HEK293 (cell line): ENCODE results near the gene CMIP.

Experiments used
- MYNN ChIP-seq: fragments of 450-650 bp; formaldehyde crosslinking; IDR thresholded peaks from 2 replicates; pipeline ENCODE4 v1.5.1; 2016; ENCODE audit warnings: missing biosample characterization, missing genetic modification characterization, borderline replicate concordance
- ZNF335 ChIP-seq: fragments of 450-650 bp; formaldehyde crosslinking; conservative IDR thresholded peaks from 2 replicates; pipeline ENCODE4 v1.5.1; 2016; ENCODE audit warnings: missing biosample characterization, missing genetic modification characterization
- TF ChIP-seq, protein P1 (sequence below): fragments of 450-650 bp; formaldehyde crosslinking; IDR thresholded peaks from 2 replicates; pipeline ENCODE4 v1.5.1; 2016; ENCODE audit warnings: missing biosample characterization, missing genetic modification characterization
- TF ChIP-seq, protein P2 (sequence below): sonication (generic); formaldehyde crosslinking; IDR thresholded peaks from 2 replicates; pipeline ENCODE4 v1.8.1; 2022; ENCODE audit warnings: mild to moderate bottlenecking, moderate library complexity, missing genetic modification reagents

DNA sequence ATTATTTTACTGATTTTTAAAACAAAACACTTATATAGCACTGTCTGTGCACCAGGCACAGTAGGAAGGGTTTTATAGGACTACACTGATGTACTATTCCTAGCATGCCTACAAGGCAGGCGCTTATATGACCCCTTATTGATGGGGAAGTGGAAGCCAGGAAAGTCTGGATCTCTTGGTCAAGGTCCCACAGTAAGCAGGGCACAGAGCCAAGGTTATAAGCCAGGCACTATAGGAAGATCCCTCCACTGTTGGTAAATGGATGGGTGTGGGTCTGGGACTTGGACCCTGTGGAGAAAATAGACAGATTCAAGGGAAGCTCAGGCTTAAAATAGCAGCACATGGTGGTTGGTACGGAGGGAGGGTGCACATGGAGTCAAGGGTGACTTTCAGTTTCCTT is 275.4 kb downstream of the CMIP start:
- TF ChIP-seq ZNF335 (tag by site-specific recombination) = no peak
- TF ChIP-seq, protein P1, sequence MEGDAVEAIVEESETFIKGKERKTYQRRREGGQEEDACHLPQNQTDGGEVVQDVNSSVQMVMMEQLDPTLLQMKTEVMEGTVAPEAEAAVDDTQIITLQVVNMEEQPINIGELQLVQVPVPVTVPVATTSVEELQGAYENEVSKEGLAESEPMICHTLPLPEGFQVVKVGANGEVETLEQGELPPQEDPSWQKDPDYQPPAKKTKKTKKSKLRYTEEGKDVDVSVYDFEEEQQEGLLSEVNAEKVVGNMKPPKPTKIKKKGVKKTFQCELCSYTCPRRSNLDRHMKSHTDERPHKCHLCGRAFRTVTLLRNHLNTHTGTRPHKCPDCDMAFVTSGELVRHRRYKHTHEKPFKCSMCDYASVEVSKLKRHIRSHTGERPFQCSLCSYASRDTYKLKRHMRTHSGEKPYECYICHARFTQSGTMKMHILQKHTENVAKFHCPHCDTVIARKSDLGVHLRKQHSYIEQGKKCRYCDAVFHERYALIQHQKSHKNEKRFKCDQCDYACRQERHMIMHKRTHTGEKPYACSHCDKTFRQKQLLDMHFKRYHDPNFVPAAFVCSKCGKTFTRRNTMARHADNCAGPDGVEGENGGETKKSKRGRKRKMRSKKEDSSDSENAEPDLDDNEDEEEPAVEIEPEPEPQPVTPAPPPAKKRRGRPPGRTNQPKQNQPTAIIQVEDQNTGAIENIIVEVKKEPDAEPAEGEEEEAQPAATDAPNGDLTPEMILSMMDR = no peak
- TF ChIP-seq, protein P2, sequence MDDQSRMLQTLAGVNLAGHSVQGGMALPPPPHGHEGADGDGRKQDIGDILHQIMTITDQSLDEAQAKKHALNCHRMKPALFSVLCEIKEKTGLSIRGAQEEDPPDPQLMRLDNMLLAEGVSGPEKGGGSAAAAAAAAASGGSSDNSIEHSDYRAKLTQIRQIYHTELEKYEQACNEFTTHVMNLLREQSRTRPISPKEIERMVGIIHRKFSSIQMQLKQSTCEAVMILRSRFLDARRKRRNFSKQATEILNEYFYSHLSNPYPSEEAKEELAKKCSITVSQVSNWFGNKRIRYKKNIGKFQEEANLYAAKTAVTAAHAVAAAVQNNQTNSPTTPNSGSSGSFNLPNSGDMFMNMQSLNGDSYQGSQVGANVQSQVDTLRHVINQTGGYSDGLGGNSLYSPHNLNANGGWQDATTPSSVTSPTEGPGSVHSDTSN (CRISPR knock-in tag) = no peak
- TF ChIP-seq MYNN (tag by site-specific recombination) = no peak
